Measurements from ENCODE around the gene MATN4.

MATN4 gene

GRCh38 chr20:45344168-45344860 is 36.2 kb upstream of the MATN4 start:
- H3K9me2 ChIP-seq (ENCODE audit: low read depth, low read length), result no peaks in the 10 kb centered on the region
- H3K79me2 ChIP-seq (ENCODE audit: insufficient read depth, low read length), result no peaks in the 10 kb centered on the region
- H2AFZ ChIP-seq (ENCODE audit: low read length), result no peak overlapping the region
- no peaks in the 10 kb centered on the region for H3K36me3 ChIP-seq (ENCODE audit: insufficient read depth, low read length)
- H3K4me3 ChIP-seq (ENCODE audit: low read depth, low read length, poor library complexity, severe bottlenecking), result no peak overlapping the region
- H3K27me3 ChIP-seq (ENCODE audit: insufficient read depth, low read length), result peaks cover 15% of the 10 kb centered on the region
- no peak overlapping the region for H3K4me2 ChIP-seq (ENCODE audit: low read length)
- H3K9ac ChIP-seq (ENCODE audit: low read length), result no peak overlapping the region
- H4K20me1 ChIP-seq (ENCODE audit: insufficient read depth, low read length), result no peaks in the 10 kb centered on the region
- TF ChIP-seq CTCF (IDR thresholded peaks at IDR 0.05; ENCODE audit: low read length), result no peak
- TF ChIP-seq EZH2 (IDR thresholded peaks at IDR 0.05; ENCODE audit: borderline replicate concordance, low read length), result no peak
- H3F3A ChIP-seq (ENCODE audit: insufficient read depth, low read length), result no peaks in the 10 kb centered on the region
- H3K27ac ChIP-seq (ENCODE audit: low read depth, low read length, poor library complexity, severe bottlenecking), result no peak overlapping the region
- no peaks in the 10 kb centered on the region for H3K9me3 ChIP-seq (ENCODE audit: low read length)
- H3K4me1 ChIP-seq (ENCODE audit: insufficient read depth, low read length, severe bottlenecking), result no peaks in the 10 kb centered on the region

GRCh38 chr20:45343532-45344167 is 35.6 kb upstream of the MATN4 start:
- Histone ChIP-seq H3K9me2 (ENCODE audit: low read depth, low read length) (no peaks in the 10 kb centered on the region), H3K4me3 (ENCODE audit: low read depth, low read length, poor library complexity, severe bottlenecking) (no peak overlapping the region), H3K4me1 (ENCODE audit: insufficient read depth, low read length, severe bottlenecking) (no peaks in the 10 kb centered on the region), H3F3A (ENCODE audit: insufficient read depth, low read length) (no peaks in the 10 kb centered on the region), H3K27me3 (ENCODE audit: insufficient read depth, low read length) (peaks cover 21% of the 10 kb centered on the region), H3K9me3 (ENCODE audit: low read length) (no peaks in the 10 kb centered on the region), H4K20me1 (ENCODE audit: insufficient read depth, low read length) (no peaks in the 10 kb centered on the region), H3K9ac (ENCODE audit: low read length) (no peak overlapping the region), H3K36me3 (ENCODE audit: insufficient read depth, low read length) (no peaks in the 10 kb centered on the region), H3K27ac (ENCODE audit: low read depth, low read length, poor library complexity, severe bottlenecking) (no peak overlapping the region), H3K79me2 (ENCODE audit: insufficient read depth, low read length) (no peaks in the 10 kb centered on the region), H2AFZ (ENCODE audit: low read length) (no peak overlapping the region), H3K4me2 (ENCODE audit: low read length) (no peak overlapping the region)
- TF ChIP-seq EZH2 (IDR thresholded peaks at IDR 0.05; ENCODE audit: borderline replicate concordance, low read length) (no peak), CTCF (IDR thresholded peaks at IDR 0.05; ENCODE audit: low read length) (no peak)

GRCh38 chr20:45342855-45343531 is 34.9 kb upstream of the MATN4 start:
- H3K27ac ChIP-seq (ENCODE audit: low read depth, low read length, poor library complexity, severe bottlenecking), result no peak overlapping the region
- H3K36me3 ChIP-seq (ENCODE audit: insufficient read depth, low read length), result no peaks in the 10 kb centered on the region
- TF ChIP-seq EZH2 (IDR thresholded peaks at IDR 0.05; ENCODE audit: borderline replicate concordance, low read length) (no peak), CTCF (IDR thresholded peaks at IDR 0.05; ENCODE audit: low read length) (no peak)
- no peaks in the 10 kb centered on the region for H3K4me1 ChIP-seq (ENCODE audit: insufficient read depth, low read length, severe bottlenecking)
- no peak overlapping the region for H3K9ac ChIP-seq (ENCODE audit: low read length)
- no peak overlapping the region for H3K4me2 ChIP-seq (ENCODE audit: low read length)
- H4K20me1 ChIP-seq (ENCODE audit: insufficient read depth, low read length), result no peaks in the 10 kb centered on the region
- H3K4me3 ChIP-seq (ENCODE audit: low read depth, low read length, poor library complexity, severe bottlenecking), result no peak overlapping the region
- no peaks in the 10 kb centered on the region for H3K9me2 ChIP-seq (ENCODE audit: low read depth, low read length)
- H3F3A ChIP-seq (ENCODE audit: insufficient read depth, low read length), result no peaks in the 10 kb centered on the region
- H2AFZ ChIP-seq (ENCODE audit: low read length), result no peak overlapping the region
- peaks cover 21% of the 10 kb centered on the region for H3K27me3 ChIP-seq (ENCODE audit: insufficient read depth, low read length)
- no peaks in the 10 kb centered on the region for H3K79me2 ChIP-seq (ENCODE audit: insufficient read depth, low read length)
- H3K9me3 ChIP-seq (ENCODE audit: low read length), result no peaks in the 10 kb centered on the region
